ENCODE results near the gene STH.

The STH gene

DNA sequence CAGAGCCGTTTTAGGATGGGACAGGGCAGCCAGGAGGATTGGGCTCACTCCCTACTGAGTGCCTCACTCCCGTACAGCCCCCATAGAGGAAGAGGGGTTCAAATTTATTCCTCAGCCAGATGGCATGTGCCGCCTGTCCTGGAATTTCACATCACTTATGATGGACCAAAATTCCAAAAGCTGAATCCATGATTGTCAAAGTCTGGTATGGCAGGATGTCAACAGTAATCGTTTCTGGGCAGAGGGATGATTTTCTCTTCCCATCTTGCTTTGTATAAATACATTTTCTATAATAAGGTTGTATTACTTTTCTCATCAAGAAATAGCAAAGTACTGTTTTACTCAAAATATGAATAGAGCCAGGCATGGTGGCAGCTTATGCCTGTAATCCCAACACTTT lies 38.7 kb upstream of the STH start:
- TF ChIP-seq, protein P1, sequence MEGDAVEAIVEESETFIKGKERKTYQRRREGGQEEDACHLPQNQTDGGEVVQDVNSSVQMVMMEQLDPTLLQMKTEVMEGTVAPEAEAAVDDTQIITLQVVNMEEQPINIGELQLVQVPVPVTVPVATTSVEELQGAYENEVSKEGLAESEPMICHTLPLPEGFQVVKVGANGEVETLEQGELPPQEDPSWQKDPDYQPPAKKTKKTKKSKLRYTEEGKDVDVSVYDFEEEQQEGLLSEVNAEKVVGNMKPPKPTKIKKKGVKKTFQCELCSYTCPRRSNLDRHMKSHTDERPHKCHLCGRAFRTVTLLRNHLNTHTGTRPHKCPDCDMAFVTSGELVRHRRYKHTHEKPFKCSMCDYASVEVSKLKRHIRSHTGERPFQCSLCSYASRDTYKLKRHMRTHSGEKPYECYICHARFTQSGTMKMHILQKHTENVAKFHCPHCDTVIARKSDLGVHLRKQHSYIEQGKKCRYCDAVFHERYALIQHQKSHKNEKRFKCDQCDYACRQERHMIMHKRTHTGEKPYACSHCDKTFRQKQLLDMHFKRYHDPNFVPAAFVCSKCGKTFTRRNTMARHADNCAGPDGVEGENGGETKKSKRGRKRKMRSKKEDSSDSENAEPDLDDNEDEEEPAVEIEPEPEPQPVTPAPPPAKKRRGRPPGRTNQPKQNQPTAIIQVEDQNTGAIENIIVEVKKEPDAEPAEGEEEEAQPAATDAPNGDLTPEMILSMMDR (IDR thresholded peaks at IDR 0.05; ENCODE audit: borderline replicate concordance, control extremely low read depth, extremely low read depth, insufficient read depth, missing control alignments) = no peak
- in situ Hi-C loops (cut with MboI; ENCODE audit: low sequenced_read_pairs, unreplicated experiment) = no loop called here
- DNase-seq (ENCODE audit: low spot score) = no peak

DNA sequence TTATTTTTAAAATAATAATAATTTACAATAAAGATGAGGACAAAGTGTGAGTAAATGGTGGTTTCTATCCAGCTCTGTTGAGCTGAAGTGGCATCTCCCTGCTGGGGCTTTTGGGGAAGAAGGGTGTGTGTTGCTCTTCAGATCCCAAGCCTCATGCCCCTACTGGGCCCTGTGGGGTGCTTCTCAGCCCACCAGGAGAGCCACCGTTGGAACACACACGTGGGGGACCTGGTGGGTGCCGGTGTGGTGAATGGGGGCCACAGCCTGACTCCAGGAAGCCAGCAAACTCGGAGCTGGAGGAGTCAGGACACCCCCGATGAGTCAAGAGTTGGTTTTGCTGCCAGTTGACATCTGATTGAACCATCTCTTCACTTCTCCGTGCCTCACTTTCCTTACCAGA lies 37.8 kb upstream of the STH start:
- TF ChIP-seq, protein P1 (IDR thresholded peaks at IDR 0.05; ENCODE audit: borderline replicate concordance, control extremely low read depth, extremely low read depth, insufficient read depth, missing control alignments) = no peak
- DNase-seq (ENCODE audit: low spot score) = no peak
- in situ Hi-C loops (cut with MboI; ENCODE audit: low sequenced_read_pairs, unreplicated experiment) = no loop called here

DNA sequence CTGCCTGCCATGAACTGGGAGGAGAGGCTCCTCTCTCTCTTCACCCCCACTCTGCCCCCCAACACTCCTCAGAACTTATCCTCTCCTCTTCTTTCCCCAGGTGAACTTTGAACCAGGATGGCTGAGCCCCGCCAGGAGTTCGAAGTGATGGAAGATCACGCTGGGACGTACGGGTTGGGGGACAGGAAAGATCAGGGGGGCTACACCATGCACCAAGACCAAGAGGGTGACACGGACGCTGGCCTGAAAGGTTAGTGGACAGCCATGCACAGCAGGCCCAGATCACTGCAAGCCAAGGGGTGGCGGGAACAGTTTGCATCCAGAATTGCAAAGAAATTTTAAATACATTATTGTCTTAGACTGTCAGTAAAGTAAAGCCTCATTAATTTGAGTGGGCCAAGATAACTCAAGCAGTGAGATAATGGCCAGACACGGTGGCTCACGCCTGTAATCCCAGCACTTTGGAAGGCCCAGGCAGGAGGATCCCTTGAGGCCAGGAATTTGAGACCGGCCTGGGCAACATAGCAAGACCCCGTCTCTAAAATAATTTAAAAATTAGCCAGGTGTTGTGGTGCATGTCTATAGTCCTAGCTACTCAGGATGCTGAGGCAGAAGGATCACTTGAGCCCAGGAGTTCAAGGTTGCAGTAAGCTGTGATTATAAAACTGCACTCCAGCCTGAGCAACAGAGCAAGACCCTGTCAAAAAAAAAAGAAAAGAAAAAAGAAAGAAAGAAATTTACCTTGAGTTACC lies 36.7 kb upstream of the STH start:
- TF ChIP-seq, protein P1 (IDR thresholded peaks at IDR 0.05; ENCODE audit: borderline replicate concordance, control extremely low read depth, extremely low read depth, insufficient read depth, missing control alignments) = no peak
- in situ Hi-C loops (cut with MboI; ENCODE audit: low sequenced_read_pairs, unreplicated experiment) = no loop called here
- no peak for DNase-seq (ENCODE audit: low spot score)

DNA sequence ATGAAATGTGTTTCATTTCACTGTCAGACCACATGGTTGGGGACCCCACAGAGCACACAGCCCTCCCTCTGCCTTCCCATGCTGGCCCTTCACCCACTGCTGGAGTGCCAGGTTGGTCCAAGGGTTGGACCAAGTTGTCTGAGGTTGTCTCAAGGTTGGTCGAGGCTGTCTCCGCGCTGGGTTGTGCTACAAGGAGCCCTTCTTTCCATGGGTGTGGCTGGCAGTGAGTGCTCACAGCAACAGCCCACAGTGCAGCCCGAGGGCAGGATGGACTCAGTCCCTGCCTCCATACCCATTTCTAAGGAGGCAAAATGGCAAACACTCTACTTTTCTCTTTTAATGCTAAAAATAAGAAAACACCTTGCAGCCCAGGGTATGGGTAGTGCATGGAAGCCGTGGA lies 35.8 kb upstream of the STH start:
- TF ChIP-seq, protein P1 (IDR thresholded peaks at IDR 0.05; ENCODE audit: borderline replicate concordance, control extremely low read depth, extremely low read depth, insufficient read depth, missing control alignments) = no peak
- in situ Hi-C loops (cut with MboI; ENCODE audit: low sequenced_read_pairs, unreplicated experiment) = no loop called here
- DNase-seq (ENCODE audit: low spot score) = no peak

DNA sequence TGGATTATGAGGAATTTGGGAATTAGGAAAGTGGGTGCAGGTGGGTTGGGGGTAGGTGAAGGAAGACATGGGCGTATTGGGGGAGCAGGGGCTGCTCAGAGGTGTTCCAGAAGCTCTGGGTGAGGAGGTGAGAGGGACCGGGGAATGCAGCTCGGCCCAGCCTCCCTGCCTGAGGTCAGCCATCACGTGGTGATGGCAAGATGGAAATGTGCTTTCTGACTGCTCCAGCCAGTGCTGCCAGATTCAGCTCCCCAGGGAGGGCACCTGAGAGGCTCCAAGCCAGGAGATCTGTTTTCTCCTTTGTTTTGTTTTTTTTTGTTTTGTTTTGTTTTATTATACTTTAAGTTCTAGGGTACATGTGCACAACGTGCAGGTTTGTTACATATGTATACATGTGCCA lies 35.2 kb upstream of the STH start:
- TF ChIP-seq, protein P1 (IDR thresholded peaks at IDR 0.05; ENCODE audit: borderline replicate concordance, control extremely low read depth, extremely low read depth, insufficient read depth, missing control alignments) = no peak
- in situ Hi-C loops (cut with MboI; ENCODE audit: low sequenced_read_pairs, unreplicated experiment) = no loop called here
- DNase-seq (ENCODE audit: low spot score) = no peak

DNA sequence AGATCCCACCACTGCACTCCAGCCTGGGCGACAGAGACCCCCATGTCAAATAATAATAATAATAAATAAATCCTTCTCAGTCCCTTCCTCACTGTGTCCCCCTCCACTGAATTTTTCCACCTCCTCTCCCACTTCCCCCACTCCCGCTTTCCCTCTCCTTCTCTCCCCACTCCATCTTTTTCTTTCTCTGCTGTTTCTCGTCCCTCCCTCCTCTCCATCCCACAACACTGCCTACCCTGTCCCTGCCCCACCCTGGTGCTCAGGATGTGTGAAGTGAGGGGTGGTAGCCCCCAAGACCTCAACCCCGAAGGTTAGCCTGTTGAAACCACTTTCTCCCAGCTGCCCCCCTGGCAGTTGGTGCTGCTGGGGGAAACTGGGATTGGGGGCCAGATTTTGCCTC lies 34.4 kb upstream of the STH start:
- in situ Hi-C loops (cut with MboI; ENCODE audit: low sequenced_read_pairs, unreplicated experiment) = no loop called here
- no peak for DNase-seq (ENCODE audit: low spot score)
- TF ChIP-seq, protein P1 (IDR thresholded peaks at IDR 0.05; ENCODE audit: borderline replicate concordance, control extremely low read depth, extremely low read depth, insufficient read depth, missing control alignments) = no peak

Data from GM13976 (cell line).